Transverse colon (tissue), 4 donors: Measurements from ENCODE around the gene LRRFIP2.

Experiments
- CTCF ChIP-seq, 5 experiments: fragments of 200-600 bp in 3 of 5; fragments of 450-650 bp in 2 of 5; sonication (generic) in 3 of 5; IDR thresholded peaks; 1 replicate in 2 of 5; 2 replicates in 3 of 5; pipeline ENCODE4 v1.5.1; 2016 to 2017; ENCODE audit warnings: antibody characterized with exemption in 5 of 5, inconsistent platforms in 3 of 5, mild to moderate bottlenecking in 2 of 5, moderate library complexity in 1 of 5
- EP300 ChIP-seq: sonication (generic); formaldehyde crosslinking; IDR thresholded peaks from one replicate; pipeline ENCODE4 v1.6.1; 2017; ENCODE audit warnings: antibody characterized with exemption, low read depth
- POLR2A ChIP-seq: fragments of 450-650 bp; IDR thresholded peaks from one replicate; pipeline ENCODE4 v1.6.1; 2016; ENCODE audit warnings: antibody characterized with exemption, mild to moderate bottlenecking, moderate library complexity
- POLR2AphosphoS5 ChIP-seq, 3 donors: sonication (generic); formaldehyde crosslinking; IDR thresholded peaks; one replicate each; pipeline ENCODE4 v1.6.1; 2016; ENCODE audit warnings: antibody characterized with exemption in 3 of 3

GRCh38 chr3:37161351-37161750, 13.0 kb downstream of the LRRFIP2 start:
- TF ChIP-seq CTCF (IDR thresholded peaks at IDR 0.05) (no peak), EP300 (no peak), POLR2AphosphoS5 (IDR thresholded peaks at IDR 0.05) (no peak), POLR2A (no peak)
